Uterus (tissue), 4 donors: Measurements from ENCODE around the gene FGD6. TPM values are rescaled to one million over a fixed set of nuclear protein-coding genes. Genes with fewer than 3 reads are reported as not detected.

Experiments
- DNase-seq, 2 donors: peaks; one replicate each; pipeline ENCODE4 v3.0.0-alpha.2; 2019 to 2020
- H3K27ac ChIP-seq, 2 donors: fragments of 200-600 bp; sonication (generic); 1 replicate in 1 of 2; 2 replicates in 1 of 2; pipeline ENCODE4 v1.5.1; 2016 to 2018
- H3K27me3 ChIP-seq, 2 donors: fragments of 200-600 bp; sonication (generic); one replicate each; pipeline ENCODE4 v1.5.1; 2018 to 2019; ENCODE audit warnings: control low read depth in 1 of 2
- H3K36me3 ChIP-seq, 2 donors: fragments of 200-600 bp; sonication (generic); one replicate each; pipeline ENCODE4 v1.5.1; 2019; ENCODE audit warnings: control low read depth in 1 of 2
- H3K4me1 ChIP-seq, 2 donors: fragments of 200-600 bp; sonication (generic); one replicate each; pipeline ENCODE4 v1.5.1; 2018 to 2019; ENCODE audit warnings: control low read depth in 1 of 2
- H3K4me3 ChIP-seq, 2 donors: fragments of 200-600 bp; sonication (generic); 1 replicate in 1 of 2; 2 replicates in 1 of 2; pipeline ENCODE4 v1.5.1; 2018 to 2019; ENCODE audit warnings: mild to moderate bottlenecking in 1 of 2
- H3K9me3 ChIP-seq, 2 donors: fragments of 200-600 bp; sonication (generic); one replicate each; pipeline ENCODE4 v1.5.1; 2019; ENCODE audit warnings: control low read depth in 1 of 2
- CTCF ChIP-seq, 4 experiments: fragments of 200-600 bp in 2 of 4; fragments of 450-650 bp in 2 of 4; sonication (generic) in 2 of 4; IDR thresholded peaks; one replicate each; pipeline ENCODE4 v1.5.1; 2016 to 2019; ENCODE audit warnings: antibody characterized with exemption in 4 of 4, mild to moderate bottlenecking in 2 of 4, moderate library complexity in 1 of 4
- POLR2A ChIP-seq, 2 donors: fragments of 450-650 bp; IDR thresholded peaks; one replicate each; pipeline ENCODE4 v1.6.1; 2016; ENCODE audit warnings: antibody characterized with exemption in 2 of 2, mild to moderate bottlenecking in 1 of 2, moderate library complexity in 1 of 2
- intact Hi-C: fragments of 100-400 bp; cut with DNase I; formaldehyde crosslinking; loops from one replicate; pipeline ENCODE4 v1.15.1; 2023; ENCODE audit warnings: low total_unique reads
- total RNA-seq, 4 donors: library from RNA; depleted of rRNA in 3 of 4; stranded (reverse); fragments of >200 nt in 3 of 4; gene quantifications; one replicate each; pipeline versions ENCODE4 v1.1.0 to v1.2.4, GENCODE V29; 2014 to 2023
- donor health status: DM: yes; HTN: yes; CAD: no.

The FGD6 gene
- total RNA-seq, 4 donors from 2014 or later: 7.6 to 25.3 (median 15.1) TPM

- no peak for TF ChIP-seq CTCF (IDR thresholded peaks at IDR 0.05)
- no peak for TF ChIP-seq POLR2A (IDR thresholded peaks at IDR 0.05)
- Histone ChIP-seq H3K9me3 (no peaks in the 10 kb centered on the region), H3K27ac (no peak overlapping the region), H3K4me3 (no peak overlapping the region), H3K4me1 (no peaks in the 10 kb centered on the region), H3K36me3 (no peaks in the 10 kb centered on the region), H3K27me3 (no peaks in the 10 kb centered on the region)
- intact Hi-C loops: no loop called here
- DNase-seq: no peak
Measured at GRCh38 chr12:95070378-95070777, 146.9 kb downstream of the FGD6 start.

GRCh38 chr12:95066091-95066855 is 151.0 kb downstream of the FGD6 start:
- no peaks in the 10 kb centered on the region for H3K4me1 ChIP-seq
- H3K9me3 ChIP-seq: no peaks in the 10 kb centered on the region
- DNase-seq: no peak
- no peak overlapping the region for H3K27ac ChIP-seq
- no peaks in the 10 kb centered on the region for H3K27me3 ChIP-seq
- no peak for TF ChIP-seq POLR2A (IDR thresholded peaks at IDR 0.05)
- no peak for TF ChIP-seq CTCF (IDR thresholded peaks at IDR 0.05)
- intact Hi-C loops: no loop called here
- no peak overlapping the region for H3K4me3 ChIP-seq
- no peaks in the 10 kb centered on the region for H3K36me3 ChIP-seq

- intact Hi-C loops: no loop called here
- Histone ChIP-seq H3K9me3 (no peaks in the 10 kb centered on the region), H3K4me1 (no peaks in the 10 kb centered on the region), H3K36me3 (no peaks in the 10 kb centered on the region), H3K4me3 (no peak overlapping the region), H3K27ac (no peak overlapping the region), H3K27me3 (no peaks in the 10 kb centered on the region)
- TF ChIP-seq POLR2A (IDR thresholded peaks at IDR 0.05) (no peak), CTCF (IDR thresholded peaks at IDR 0.05) (no peak)
- DNase-seq: no peak
Measured at GRCh38 chr12:95060951-95061350, 156.3 kb downstream of the FGD6 start.

- no peak for DNase-seq
- no peaks in the 10 kb centered on the region for H3K4me1 ChIP-seq
- no peaks in the 10 kb centered on the region for H3K27me3 ChIP-seq
- H3K9me3 ChIP-seq: no peaks in the 10 kb centered on the region
- intact Hi-C loops: no loop called here
- H3K27ac ChIP-seq: no peak overlapping the region
- no peaks in the 10 kb centered on the region for H3K36me3 ChIP-seq
- no peak overlapping the region for H3K4me3 ChIP-seq
- TF ChIP-seq CTCF (IDR thresholded peaks at IDR 0.05): no peak
- no peak for TF ChIP-seq POLR2A (IDR thresholded peaks at IDR 0.05)
Measured at GRCh38 chr12:95059984-95060383, 157.3 kb downstream of the FGD6 start.

- intact Hi-C loops: no loop called here
Measured at GRCh38 chr12:95057424-95057823, 159.8 kb downstream of the FGD6 start.

More at GRCh38 chr12:95057424-95057823, 159.8 kb downstream of the FGD6 start:
- Histone ChIP-seq H3K4me3 (no peak overlapping the region), H3K27me3 (no peaks in the 10 kb centered on the region), H3K27ac (no peak overlapping the region), H3K4me1 (no peaks in the 10 kb centered on the region), H3K36me3 (no peaks in the 10 kb centered on the region), H3K9me3 (no peaks in the 10 kb centered on the region)
- DNase-seq: no peak
- no peak for TF ChIP-seq POLR2A (IDR thresholded peaks at IDR 0.05)
- no peak for TF ChIP-seq CTCF (IDR thresholded peaks at IDR 0.05)
